Upper lobe of left lung (tissue), 4 donors: ENCODE data around the gene ATP10B.

Source experiments
- CTCF ChIP-seq, 6 experiments: fragments of 450-650 bp in 4 of 6; fragments of 200-600 bp in 2 of 6; sonication (generic) in 2 of 6; IDR thresholded peaks; one replicate each; pipeline ENCODE4 v1.5.1; 2016 to 2019; ENCODE audit warnings: antibody characterized with exemption in 6 of 6
- POLR2A ChIP-seq, 4 donors: fragments of 450-650 bp; IDR thresholded peaks; one replicate each; pipeline ENCODE4 v1.5.1; 2016 to 2017; ENCODE audit warnings: antibody characterized with exemption in 4 of 4, mild to moderate bottlenecking in 2 of 4
- POLR2AphosphoS5 ChIP-seq, 2 donors: sonication (generic); formaldehyde crosslinking; IDR thresholded peaks; one replicate each; pipeline ENCODE4 v1.5.1; 2017; ENCODE audit warnings: antibody characterized with exemption in 2 of 2

- TF ChIP-seq POLR2A (IDR thresholded peaks at IDR 0.05), result no peak
- no peak for TF ChIP-seq CTCF (IDR thresholded peaks at IDR 0.05)
- no peak for TF ChIP-seq POLR2AphosphoS5 (IDR thresholded peaks at IDR 0.05)
These were observed 278.7 kb downstream of the ATP10B start for GRCh38 chr5:160573318-160573717.
